B cell (primary cell): ENCODE results near the gene GPR183.

ENCODE experiments used
- CTCF ChIP-seq: fragments of 200-600 bp; IDR thresholded peaks from one replicate; pipeline ENCODE4 v1.8.0; 2022; ENCODE audit warnings: antibody characterized with exemption, mild to moderate bottlenecking
- EZH2 ChIP-seq: IDR thresholded peaks from 2 replicates; pipeline ENCODE4 v1.6.1; 2012; ENCODE audit warnings: borderline replicate concordance, low read depth, mild to moderate bottlenecking, moderate library complexity, low read length; ENCODE audit not compliant: insufficient read depth, poor library complexity, severe bottlenecking

- TF ChIP-seq CTCF (no peak), EZH2 (no peak)
Observed at GRCh38 chr13:99277629-99278028, 29.6 kb downstream of the GPR183 start.
